Spinal cord (tissue), 10 donors: ENCODE measurements around the gene PRDX5. TPM values are rescaled to one million over a fixed set of nuclear protein-coding genes. Genes with fewer than 3 reads are reported as not detected.

ENCODE experiments used
- DNase-seq, 6 donors: peaks; one replicate each; pipeline versions ENCODE4 v3.0.0 to v3.0.0-alpha.2; 2013 to 2015; ENCODE audit warnings: low spot score in 6 of 6, low read depth in 4 of 6
- H3K27ac ChIP-seq: one replicate; pipeline ENCODE4 v1.5.1; 2013; ENCODE audit warnings: low read depth, low read length, control low read depth
- H3K27me3 ChIP-seq: one replicate; pipeline ENCODE4 v1.6.1; 2013; ENCODE audit warnings: low read length; ENCODE audit not compliant: control insufficient read depth, insufficient read depth
- H3K36me3 ChIP-seq: one replicate; pipeline ENCODE4 v1.6.1; 2013; ENCODE audit warnings: low read length; ENCODE audit not compliant: control insufficient read depth, insufficient read depth
- H3K4me1 ChIP-seq: one replicate; pipeline ENCODE4 v1.6.1; 2013; ENCODE audit warnings: low read length; ENCODE audit not compliant: control insufficient read depth, insufficient read depth
- H3K4me3 ChIP-seq: one replicate; pipeline ENCODE4 v1.5.1; 2013; ENCODE audit warnings: low read depth, low read length, control low read depth
- H3K9me3 ChIP-seq: one replicate; pipeline ENCODE4 v1.6.1; 2013; ENCODE audit warnings: low read length; ENCODE audit not compliant: control insufficient read depth, insufficient read depth
- WGBS: methylation state at CpG from one replicate; pipeline ENCODE4 v1.1.5; 2013; ENCODE audit warnings: missing lambda C conversion rate; ENCODE audit not compliant: insufficient coverage; 5-methylcytosine and 5-hydroxymethylcytosine counted together
- polyA plus RNA-seq, 2 donors: library from polyadenylated mRNA; unstranded; fragments of 120-200 nt; gene quantifications; one replicate each; pipeline ENCODE4 v1.2.1, GENCODE V29; 2013; ENCODE audit not compliant: insufficient read length in 2 of 2
- total RNA-seq, 2 donors: library from RNA; depleted of rRNA in 1 of 2; stranded (reverse); fragments of 120-200 nt in 1 of 2; fragments of >200 nt in 1 of 2; gene quantifications; one replicate each; pipeline versions ENCODE4 v1.2.3 to v1.2.4, GENCODE V29; 2013 to 2014
- donor health status: healthy.

PRDX5 gene
- total and polyA plus RNA-seq, 4 donors, result 115 to 369 (median 334) TPM

DNA sequence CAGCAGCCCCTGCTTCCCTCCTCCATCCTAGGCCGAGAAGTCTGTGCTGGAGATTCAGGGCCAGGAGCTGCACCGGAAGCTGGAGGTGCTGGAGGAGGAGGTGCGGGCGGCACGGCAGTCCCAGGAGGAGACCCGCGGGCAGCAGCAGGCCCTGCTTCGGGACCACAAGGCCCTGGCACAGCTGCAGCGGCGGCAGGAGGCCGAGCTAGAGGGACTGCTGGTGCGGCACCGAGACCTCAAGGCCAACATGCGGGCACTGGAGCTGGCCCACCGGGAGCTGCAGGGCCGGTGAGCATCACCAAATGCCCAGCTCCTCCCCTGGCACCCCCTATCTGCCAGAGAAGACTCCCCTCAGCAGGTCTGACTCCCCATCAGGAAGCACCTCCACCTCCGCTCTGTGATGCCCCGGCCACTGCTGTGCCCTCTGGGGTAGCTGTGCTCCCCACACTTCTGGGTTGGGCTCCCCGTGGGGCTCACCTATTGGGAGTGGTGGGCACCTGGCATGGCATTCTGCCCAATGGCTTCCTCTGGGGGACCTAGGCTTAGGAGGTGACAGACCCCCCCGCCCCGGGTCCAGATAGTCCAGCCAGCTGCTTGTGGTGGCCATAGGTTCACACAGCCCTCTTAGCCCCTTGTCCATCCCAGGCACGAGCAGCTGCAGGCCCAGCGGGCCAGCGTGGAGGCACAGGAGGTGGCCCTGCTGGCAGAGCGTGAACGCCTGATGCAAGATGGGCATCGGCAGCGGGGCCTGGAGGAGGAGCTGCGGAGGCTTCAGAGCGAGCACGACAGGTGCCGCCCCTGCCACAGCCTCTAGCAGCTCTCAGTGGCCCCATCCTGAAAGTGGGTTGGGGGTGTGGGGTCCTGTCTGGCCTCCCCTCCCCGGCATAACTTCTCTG, 34.4 kb downstream of the PRDX5 start:
- DNase-seq, result no peak
- Histone ChIP-seq H3K27me3 (no peaks in the 10 kb centered on the region), H3K4me3 (no peak overlapping the region), H3K4me1 (peaks cover 38% of the 10 kb centered on the region), H3K27ac (no peak overlapping the region), H3K36me3 (peaks cover 10% of the 10 kb centered on the region), H3K9me3 (no peaks in the 10 kb centered on the region)
- 86% methylated on average over 32 of the region's 33 CpGs for WGBS

DNA sequence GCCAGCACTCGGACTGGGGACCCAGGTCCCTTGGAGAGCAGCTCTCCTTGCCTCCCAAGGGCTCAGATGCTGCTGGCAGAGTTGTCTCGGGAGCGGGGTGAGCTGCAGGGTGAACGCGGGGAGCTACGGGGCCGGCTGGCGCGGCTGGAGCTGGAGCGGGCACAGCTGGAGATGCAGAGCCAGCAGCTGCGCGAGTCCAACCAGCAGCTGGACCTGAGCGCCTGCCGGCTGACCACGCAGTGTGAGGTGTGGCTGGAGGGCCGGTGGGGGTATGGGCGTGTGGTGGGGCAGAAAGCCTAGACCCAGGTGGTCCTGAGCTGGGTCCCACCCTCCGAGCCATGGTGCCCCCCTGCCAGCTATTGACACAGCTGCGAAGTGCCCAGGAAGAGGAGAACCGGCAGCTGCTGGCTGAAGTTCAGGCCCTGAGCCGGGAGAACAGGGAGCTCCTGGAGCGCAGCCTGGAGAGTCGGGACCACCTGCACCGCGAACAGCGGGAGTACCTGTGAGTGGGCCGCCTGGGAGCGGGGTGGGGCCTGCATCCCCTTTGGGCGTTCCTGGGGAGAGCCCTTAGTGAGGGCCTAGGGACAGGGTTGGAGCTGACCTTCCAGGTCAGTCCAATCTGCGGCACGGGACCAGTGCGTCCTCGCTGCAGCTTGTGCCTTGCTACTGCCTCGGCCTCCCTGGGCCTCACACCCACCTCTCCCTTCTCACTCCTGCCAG, 35.2 kb downstream of the PRDX5 start:
- 79% methylated on average over 34 of the region's 34 CpGs for WGBS
- Histone ChIP-seq H3K4me1 (peaks cover 41% of the 10 kb centered on the region), H3K9me3 (no peaks in the 10 kb centered on the region), H3K27ac (no peak overlapping the region), H3K36me3 (peaks cover 10% of the 10 kb centered on the region), H3K27me3 (no peaks in the 10 kb centered on the region), H3K4me3 (no peak overlapping the region)
- no peak for DNase-seq

DNA sequence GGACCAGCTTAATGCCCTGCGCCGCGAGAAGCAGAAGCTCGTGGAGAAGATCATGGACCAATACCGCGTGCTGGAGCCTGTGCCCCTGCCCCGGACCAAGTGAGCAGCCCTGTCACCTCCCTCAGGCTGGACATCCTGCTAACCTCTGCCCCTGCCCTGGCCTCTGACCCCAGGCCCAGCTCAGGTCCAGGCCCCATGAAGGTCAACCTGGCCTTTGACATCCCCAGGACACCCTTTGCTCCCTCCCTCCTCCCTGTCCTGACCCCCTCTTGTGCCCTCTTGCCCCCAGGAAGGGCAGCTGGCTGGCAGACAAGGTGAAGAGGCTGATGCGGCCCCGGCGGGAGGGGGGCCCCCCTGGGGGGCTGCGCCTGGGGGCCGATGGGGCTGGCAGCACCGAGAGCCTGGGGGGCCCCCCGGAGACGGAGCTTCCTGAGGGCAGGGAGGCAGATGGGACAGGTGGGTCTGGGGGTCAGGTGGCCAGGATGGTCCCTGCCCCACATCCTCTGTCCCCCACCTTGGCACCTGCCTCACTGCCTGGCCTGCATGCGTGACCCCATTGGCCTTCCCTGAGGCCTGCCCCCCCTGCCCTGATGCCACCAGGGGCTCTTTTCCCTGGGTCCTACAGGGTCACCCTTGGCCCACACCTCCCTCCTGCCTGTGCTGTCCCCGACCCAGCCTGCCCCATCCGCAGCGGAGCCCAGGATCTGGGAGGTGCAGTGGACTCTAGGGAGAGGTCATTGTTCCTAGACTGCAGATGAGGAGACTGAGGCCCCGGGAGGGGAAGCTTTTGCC, 36.0 kb downstream of the PRDX5 start:
- no peaks in the 10 kb centered on the region for H3K9me3 ChIP-seq
- H3K36me3 ChIP-seq, result peaks cover 10% of the 10 kb centered on the region
- 79% methylated on average over 18 of the region's 20 CpGs for WGBS
- H3K27me3 ChIP-seq, result no peaks in the 10 kb centered on the region
- no peak overlapping the region for H3K4me3 ChIP-seq
- peaks cover 44% of the 10 kb centered on the region for H3K4me1 ChIP-seq
- DNase-seq, result no peak
- H3K27ac ChIP-seq, result no peak overlapping the region

DNA sequence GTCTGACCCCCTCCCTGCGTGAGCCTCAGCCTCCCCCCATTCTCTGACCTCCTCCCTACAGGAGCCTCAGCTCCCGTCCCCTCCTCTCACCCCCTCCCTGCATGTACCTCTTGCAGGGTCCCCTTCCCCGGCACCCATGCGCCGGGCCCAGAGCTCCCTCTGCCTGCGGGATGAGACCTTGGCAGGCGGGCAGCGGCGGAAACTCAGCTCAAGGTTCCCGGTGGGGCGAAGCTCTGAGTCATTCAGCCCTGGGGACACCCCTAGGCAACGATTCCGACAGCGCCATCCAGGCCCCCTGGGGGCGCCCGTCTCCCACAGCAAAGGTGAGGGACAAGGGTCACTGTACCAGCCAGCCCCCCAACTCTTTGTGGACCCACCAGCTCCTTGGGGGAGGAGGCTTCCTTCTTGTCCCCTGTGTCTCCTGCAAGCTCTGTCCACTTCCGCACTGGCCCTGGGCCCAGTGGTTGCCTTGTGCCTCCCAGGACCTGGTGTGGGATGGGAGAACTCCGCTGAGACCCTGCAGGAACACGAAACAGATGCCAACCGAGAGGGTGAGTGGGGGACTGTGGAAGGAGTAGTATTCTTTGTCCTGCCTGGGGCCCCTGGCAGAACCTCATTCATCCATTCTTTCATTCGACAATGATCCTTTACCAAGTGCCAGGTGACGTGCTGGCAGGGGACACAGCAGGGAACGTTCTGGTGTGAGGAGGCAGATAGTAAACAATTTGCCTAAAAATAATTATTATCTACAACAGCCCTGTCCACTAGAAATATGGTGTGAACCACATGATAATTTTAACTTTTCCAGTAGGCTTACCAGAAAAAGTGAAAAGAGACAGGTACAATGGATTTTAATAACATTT, 37.4 kb downstream of the PRDX5 start:
- H3K27me3 ChIP-seq, result no peaks in the 10 kb centered on the region
- DNase-seq, result peak in 2 of 6 donors; percentile 45 to 76
- no peaks in the 10 kb centered on the region for H3K9me3 ChIP-seq
- H3K36me3 ChIP-seq, result peaks cover 14% of the 10 kb centered on the region
- no peak overlapping the region for H3K27ac ChIP-seq
- H3K4me1 ChIP-seq, result peaks cover 57% of the 10 kb centered on the region
- WGBS, result 7% methylated on average over 17 of the region's 23 CpGs
- H3K4me3 ChIP-seq, result no peak overlapping the region

DNA sequence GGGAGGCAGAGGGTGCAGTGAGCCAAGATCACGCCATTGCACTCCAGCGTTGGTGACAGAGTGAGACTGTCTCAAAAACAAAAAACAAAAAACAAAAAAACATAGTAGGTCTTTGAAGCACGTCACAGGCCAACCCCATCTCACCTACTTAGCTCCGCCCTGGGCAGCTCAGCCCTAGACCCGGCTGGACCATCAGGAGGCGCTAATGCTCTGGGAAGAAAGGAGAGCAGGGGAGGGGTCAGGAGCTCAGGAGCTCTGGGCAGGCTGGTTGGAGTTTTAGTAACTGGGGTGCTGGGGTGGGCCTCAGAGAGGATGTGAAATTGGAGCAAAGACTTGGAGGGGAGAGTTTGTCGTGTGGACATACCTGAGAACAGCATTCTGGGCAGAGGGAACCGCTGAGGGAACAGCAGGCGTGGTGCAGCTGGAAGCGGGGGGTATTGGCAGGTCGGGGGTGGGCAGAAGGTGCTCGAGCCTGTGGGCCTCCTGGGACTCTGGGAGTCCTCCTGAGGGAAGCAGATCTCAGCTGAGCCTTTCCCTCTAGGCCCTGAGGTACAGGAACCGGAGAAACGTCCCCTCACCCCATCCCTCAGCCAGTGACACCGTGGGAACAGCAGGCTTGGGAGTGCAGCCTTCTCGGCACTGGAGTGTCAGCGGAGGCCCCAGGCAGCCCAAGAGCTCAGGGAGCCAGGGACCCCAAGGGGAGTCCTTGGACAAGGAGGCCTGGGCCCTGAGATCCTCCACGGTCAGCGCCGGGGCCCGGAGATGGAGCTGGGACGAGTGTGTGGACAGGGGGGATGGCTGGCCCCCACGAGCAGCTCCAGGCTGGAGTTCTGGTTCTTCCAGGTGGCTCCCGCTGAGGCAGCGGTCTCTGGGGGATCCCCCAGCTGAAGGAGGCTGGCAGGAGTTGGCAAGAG, 38.8 kb downstream of the PRDX5 start:
- Histone ChIP-seq H3K27me3 (no peaks in the 10 kb centered on the region), H3K27ac (no peak overlapping the region), H3K9me3 (no peaks in the 10 kb centered on the region), H3K4me1 (peaks cover 62% of the 10 kb centered on the region), H3K4me3 (no peak overlapping the region), H3K36me3 (peaks cover 23% of the 10 kb centered on the region)
- peak in 1 of 6 donors; percentile 59 for DNase-seq
- 75% methylated on average over 18 of the region's 25 CpGs for WGBS

DNA sequence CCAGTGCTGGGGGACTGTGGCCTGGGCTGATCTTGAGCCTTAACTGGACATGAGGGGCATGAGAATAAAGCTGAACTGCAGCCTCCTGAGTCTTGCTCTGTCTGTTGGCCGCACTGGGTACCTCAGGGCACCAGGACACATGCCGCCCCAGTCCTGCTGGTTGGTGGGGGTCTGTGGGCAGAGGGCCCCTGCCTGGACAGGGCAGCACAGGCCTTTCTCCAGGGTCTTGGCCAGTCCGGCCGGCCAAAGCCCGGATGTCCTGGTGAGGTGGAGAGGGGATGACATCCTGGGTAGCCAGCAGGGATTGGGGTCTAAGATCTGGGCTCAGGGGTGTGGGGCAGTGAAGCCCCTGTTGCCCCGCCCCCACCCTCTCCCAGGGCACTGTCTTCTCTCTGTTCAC, 39.5 kb downstream of the PRDX5 start:
- H3K9me3 ChIP-seq, result no peaks in the 10 kb centered on the region
- no peak for DNase-seq
- no peak overlapping the region for H3K4me3 ChIP-seq
- peaks cover 26% of the 10 kb centered on the region for H3K36me3 ChIP-seq
- peaks cover 58% of the 10 kb centered on the region for H3K4me1 ChIP-seq
- no peak overlapping the region for H3K27ac ChIP-seq
- 92% methylated on average over 5 of the region's 6 CpGs for WGBS
- H3K27me3 ChIP-seq, result no peaks in the 10 kb centered on the region

DNA sequence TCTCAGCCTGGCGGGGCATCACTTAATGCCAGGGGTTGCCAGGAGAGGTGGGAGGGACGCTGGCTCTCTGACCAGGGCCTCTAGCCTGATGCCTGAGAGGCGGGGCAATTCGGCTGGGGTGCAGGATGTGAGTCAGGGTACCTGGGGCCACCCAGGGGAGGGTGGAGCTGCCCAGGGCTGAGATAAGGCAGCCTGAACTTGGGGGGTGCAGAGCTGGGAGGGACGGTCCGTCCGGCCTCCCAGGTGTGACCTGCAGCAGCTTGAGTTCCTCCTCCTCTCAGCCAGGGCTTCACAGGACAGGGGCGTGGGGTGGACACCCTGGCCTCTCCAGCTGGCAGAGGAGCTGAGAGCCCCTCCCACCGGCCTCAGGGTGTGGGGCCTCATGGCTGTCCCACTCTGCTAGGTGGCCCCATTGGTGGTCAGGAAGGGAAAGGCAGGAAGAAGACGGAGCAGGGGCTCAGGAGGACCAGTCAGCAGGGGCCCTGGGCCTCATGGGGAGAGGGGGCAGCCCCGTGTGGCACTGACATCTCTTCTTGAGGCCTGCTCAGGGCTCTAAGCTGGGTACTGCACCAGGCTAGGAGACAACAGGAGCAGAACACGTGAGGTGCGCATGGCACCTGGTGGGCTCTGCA, 40.1 kb downstream of the PRDX5 start:
- no peak for DNase-seq
- H3K36me3 ChIP-seq, result peaks cover 30% of the 10 kb centered on the region
- peak overlapping the region; percentile 44 for H3K4me3 ChIP-seq
- WGBS, result 74% methylated on average over 8 of the region's 13 CpGs
- H3K9me3 ChIP-seq, result no peaks in the 10 kb centered on the region
- peaks cover 52% of the 10 kb centered on the region for H3K4me1 ChIP-seq
- H3K27ac ChIP-seq, result no peak overlapping the region
- no peaks in the 10 kb centered on the region for H3K27me3 ChIP-seq

DNA sequence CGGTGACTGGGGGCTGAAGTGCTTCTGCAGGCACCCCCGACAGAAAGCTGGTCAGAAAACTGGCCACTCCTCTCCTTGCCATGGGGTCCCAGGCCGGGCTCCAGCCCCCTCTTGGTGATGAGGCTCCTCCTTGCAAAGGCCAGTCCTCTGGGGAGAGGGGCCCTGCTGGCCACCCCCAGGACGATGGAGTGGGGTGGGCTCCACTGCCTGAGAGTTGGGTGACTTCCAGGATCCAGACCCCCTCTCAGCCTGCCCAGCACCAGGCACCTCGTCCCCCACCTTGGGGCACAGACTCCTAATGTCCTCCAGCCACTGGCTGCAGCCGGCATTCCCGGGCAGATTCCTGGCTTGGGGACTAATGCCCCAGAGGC, 40.6 kb downstream of the PRDX5 start:
- Histone ChIP-seq H3K9me3 (no peaks in the 10 kb centered on the region), H3K27ac (peak overlapping the region; percentile 73), H3K36me3 (peaks cover 35% of the 10 kb centered on the region), H3K4me1 (peaks cover 51% of the 10 kb centered on the region), H3K27me3 (no peaks in the 10 kb centered on the region), H3K4me3 (peak overlapping the region; percentile 44)
- 20% methylated on average over 7 of the region's 7 CpGs for WGBS
- no peak for DNase-seq
